GM23338 (cell line): ENCODE measurements around the gene HARBI1. TPM values are rescaled to one million over a fixed set of nuclear protein-coding genes. Genes with fewer than 3 reads are reported as not detected.

ENCODE experiments used
- ATAC-seq: fragments of 200-7000 bp; cut with Tn5 transposase; 3 replicates; pipeline ENCODE4 v1.9.1; 2020
- DNase-seq: peaks from one replicate; pipeline ENCODE4 v3.0.0-alpha.2; 2015; ENCODE audit warnings: low spot score
- H2AFZ ChIP-seq: fragments of 200-600 bp; sonication (generic); 2 replicates; pipeline ENCODE4 v1.8.0; 2016; ENCODE audit warnings: antibody characterized with exemption, mild to moderate bottlenecking, moderate library complexity
- H3F3A ChIP-seq: fragments of 200-600 bp; sonication (generic); replicated peaks from 2 replicates; pipeline ENCODE4 v1.8.0; 2017; ENCODE audit warnings: antibody characterized with exemption, mixed run types, low read depth
- H3K27ac ChIP-seq: fragments of 200-600 bp; sonication (generic); 2 replicates; pipeline ENCODE4 v1.6.1; 2016; ENCODE audit warnings: low read depth
- H3K27me3 ChIP-seq: fragments of 200-600 bp; sonication (generic); 2 replicates; pipeline ENCODE4 v1.8.0; 2016; ENCODE audit warnings: mild to moderate bottlenecking, mixed run types, moderate library complexity; ENCODE audit not compliant: insufficient read depth
- H3K36me3 ChIP-seq: fragments of 200-600 bp; sonication (generic); 2 replicates; pipeline ENCODE4 v1.8.0; 2016; ENCODE audit warnings: mild to moderate bottlenecking; ENCODE audit not compliant: insufficient read depth
- H3K4me1 ChIP-seq: fragments of 200-600 bp; sonication (generic); 2 replicates; pipeline ENCODE4 v1.8.0; 2016; ENCODE audit warnings: mild to moderate bottlenecking, moderate library complexity; ENCODE audit not compliant: insufficient read depth
- H3K4me2 ChIP-seq: fragments of 200-600 bp; sonication (generic); 2 replicates; pipeline ENCODE4 v1.7.1; 2017; ENCODE audit warnings: mixed run types
- H3K4me3 ChIP-seq: fragments of 200-600 bp; sonication (generic); 2 replicates; pipeline ENCODE4 v1.6.1; 2016; ENCODE audit warnings: mixed run types
- H3K79me2 ChIP-seq: fragments of 200-600 bp; sonication (generic); replicated peaks from 2 replicates; pipeline ENCODE4 v1.8.0; 2017; ENCODE audit warnings: mild to moderate bottlenecking; ENCODE audit not compliant: insufficient read depth
- H3K9me2 ChIP-seq: fragments of 200-600 bp; sonication (generic); 2 replicates; pipeline ENCODE4 v1.8.0; 2017; ENCODE audit not compliant: insufficient read depth
- H4K20me1 ChIP-seq: fragments of 200-600 bp; sonication (generic); replicated peaks from 2 replicates; pipeline ENCODE4 v1.8.0; 2017; ENCODE audit warnings: mild to moderate bottlenecking; ENCODE audit not compliant: insufficient read depth
- H3K27ac Mint-ChIP-seq: 2 replicates; pipeline ENCODE4 v1.8.0; 2020; ENCODE audit warnings: inconsistent platforms, mild to moderate bottlenecking, moderate library complexity, mixed read lengths
- H3K27me3 Mint-ChIP-seq: 3 replicates; pipeline ENCODE4 v1.8.0; 2022; ENCODE audit warnings: low read depth, mild to moderate bottlenecking, moderate library complexity, mixed read lengths, inconsistent platforms; ENCODE audit not compliant: insufficient read depth, poor library complexity
- H3K36me3 Mint-ChIP-seq: 3 replicates; pipeline ENCODE4 v1.8.0; 2021; ENCODE audit warnings: low read depth, mild to moderate bottlenecking, inconsistent platforms, moderate library complexity, mixed read lengths
- H3K4me1 Mint-ChIP-seq: 3 replicates; pipeline ENCODE4 v1.8.0; 2020; ENCODE audit warnings: mild to moderate bottlenecking, inconsistent platforms, mixed read lengths
- H3K4me3 Mint-ChIP-seq: 3 replicates; pipeline ENCODE4 v1.8.0; 2021; ENCODE audit warnings: moderate library complexity, mild to moderate bottlenecking, inconsistent platforms, mixed read lengths
- H3K9me3 Mint-ChIP-seq: 3 replicates; pipeline ENCODE4 v1.8.0; 2020; ENCODE audit warnings: moderate library complexity, mild to moderate bottlenecking, inconsistent platforms, mixed read lengths
- CREB1 ChIP-seq: fragments of 250-450 bp; sonication (Bioruptor Pico); IDR thresholded peaks from 2 replicates; pipeline ENCODE4 v1.5.0; 2020; ENCODE audit warnings: low read depth, mild to moderate bottlenecking, moderate library complexity
- EZH2phosphoT487 ChIP-seq: fragments of 200-600 bp; sonication (generic); IDR thresholded peaks from one replicate; pipeline ENCODE4 v1.8.1; 2018; ENCODE audit warnings: antibody characterized with exemption; ENCODE audit not compliant: unreplicated experiment
- JUNB ChIP-seq: IDR thresholded peaks from one replicate; pipeline ENCODE4 v1.6.1; 2016; ENCODE audit warnings: antibody characterized with exemption; ENCODE audit not compliant: unreplicated experiment
- REST ChIP-seq: IDR thresholded peaks from one replicate; pipeline ENCODE4 v1.6.1; 2018; ENCODE audit warnings: antibody characterized with exemption; ENCODE audit not compliant: unreplicated experiment
- ZNF462 ChIP-seq: fragments of 250-450 bp; sonication (Bioruptor Pico); IDR thresholded peaks from 2 replicates; pipeline ENCODE4 v1.5.0; 2020; ENCODE audit warnings: mild to moderate bottlenecking, moderate library complexity
- polyA plus RNA-seq: library from polyadenylated mRNA; unstranded; fragments of >200 nt; fragmentation: Nextera tagmentation; extraction: Ambion mirVana; gene quantifications from 2 replicates; pipeline ENCODE4 v1.2.1, GENCODE V29; 2016
- total RNA-seq: library from RNA; depleted of rRNA; stranded (reverse); fragments of >200 nt; shearing (Covaris generic); gene quantifications from 2 replicates; pipeline ENCODE4 v1.2.3, GENCODE V29; 2014

HARBI1 gene
- total and polyA plus RNA-seq, 2 experiments from 2014 or later, result 4.2 to 6.5 TPM

- no peak for TF ChIP-seq CREB1 (CRISPR knock-in tag)
- TF ChIP-seq EZH2phosphoT487, result no peak
These were observed 15.5 kb upstream of the HARBI1 start (continued) for GRCh38 chr11:46632502-46632901.

GRCh38 chr11:46631676-46632075, 14.6 kb upstream of the HARBI1 start:
- Histone ChIP-seq H2AFZ (no peak overlapping the region), H3K4me2 (no peak overlapping the region), H4K20me1 (no peaks in the 10 kb centered on the region; the same call in 1 of the 2 replicates), H3K27ac (no peak overlapping the region), H3K36me3 (no peaks in the 10 kb centered on the region; the same call in 1 of the 2 replicates), H3K4me1 (no peaks in the 10 kb centered on the region), H3K27me3 (no peaks in the 10 kb centered on the region), H3K79me2 (peaks cover 4% of the 10 kb centered on the region; the same call in 1 of the 2 replicates), H3K4me3 (no peak overlapping the region), H3F3A (no peaks in the 10 kb centered on the region), H3K9me2 (no peaks in the 10 kb centered on the region)
- Mint-ChIP-seq H3K27me3 (peaks cover 2% of the 10 kb centered on the region), H3K9me3 (no peaks in the 10 kb centered on the region), H3K4me1 (no peaks in the 10 kb centered on the region), H3K4me3 (no peak overlapping the region), H3K27ac (no peak overlapping the region), H3K36me3 (0 out of 3 replicates have a peak, but pooled peaks cover 8% of the 10 kb centered on the region)
- no peak for DNase-seq
- no peak for TF ChIP-seq ZNF462 (CRISPR knock-in tag)
- no peak for ATAC-seq

GRCh38 chr11:46630237-46630636, 13.2 kb upstream of the HARBI1 start:
- H3K4me3 Mint-ChIP-seq, result no peak overlapping the region
- no peaks in the 10 kb centered on the region for H3K9me2 ChIP-seq
- no peak overlapping the region for H3K4me3 ChIP-seq
- no peak overlapping the region for H3K4me2 ChIP-seq
- no peak overlapping the region for H3K27ac Mint-ChIP-seq
- DNase-seq, result no peak
- H3K4me1 ChIP-seq, result no peaks in the 10 kb centered on the region
- peaks cover 5% of the 10 kb centered on the region; the same call in 1 of the 2 replicates for H3K36me3 ChIP-seq
- peaks cover 15% of the 10 kb centered on the region; the same call in 2 of the 3 replicates for H3K36me3 Mint-ChIP-seq
- H3K9me3 Mint-ChIP-seq, result no peaks in the 10 kb centered on the region
- no peak for ATAC-seq
- H3K27me3 Mint-ChIP-seq, result peaks cover 2% of the 10 kb centered on the region
- H3K27me3 ChIP-seq, result no peaks in the 10 kb centered on the region
- H3K27ac ChIP-seq, result no peak overlapping the region
- no peaks in the 10 kb centered on the region for H3F3A ChIP-seq
- H3K79me2 ChIP-seq, result peaks cover 15% of the 10 kb centered on the region
- H2AFZ ChIP-seq, result no peak overlapping the region
- peaks cover 4% of the 10 kb centered on the region for H4K20me1 ChIP-seq
- H3K4me1 Mint-ChIP-seq, result no peaks in the 10 kb centered on the region
- TF ChIP-seq JUNB (no peak), REST (no peak)
